CD4-positive, alpha-beta T cell treated with Interleukin-1 beta for 1 hour (primary cell): ENCODE data around the gene CNNM2.
"Not testable (repeated sequence)": the region's sequence is repeated elsewhere in the genome, so short reads cannot be mapped to it uniquely, and the experiment has no call there.

Experiments
- DNase-seq, 2 donors: peaks; one replicate each; pipeline ENCODE4 v3.0.0-alpha.2; 2020 to 2022

CNNM2 gene

DNA sequence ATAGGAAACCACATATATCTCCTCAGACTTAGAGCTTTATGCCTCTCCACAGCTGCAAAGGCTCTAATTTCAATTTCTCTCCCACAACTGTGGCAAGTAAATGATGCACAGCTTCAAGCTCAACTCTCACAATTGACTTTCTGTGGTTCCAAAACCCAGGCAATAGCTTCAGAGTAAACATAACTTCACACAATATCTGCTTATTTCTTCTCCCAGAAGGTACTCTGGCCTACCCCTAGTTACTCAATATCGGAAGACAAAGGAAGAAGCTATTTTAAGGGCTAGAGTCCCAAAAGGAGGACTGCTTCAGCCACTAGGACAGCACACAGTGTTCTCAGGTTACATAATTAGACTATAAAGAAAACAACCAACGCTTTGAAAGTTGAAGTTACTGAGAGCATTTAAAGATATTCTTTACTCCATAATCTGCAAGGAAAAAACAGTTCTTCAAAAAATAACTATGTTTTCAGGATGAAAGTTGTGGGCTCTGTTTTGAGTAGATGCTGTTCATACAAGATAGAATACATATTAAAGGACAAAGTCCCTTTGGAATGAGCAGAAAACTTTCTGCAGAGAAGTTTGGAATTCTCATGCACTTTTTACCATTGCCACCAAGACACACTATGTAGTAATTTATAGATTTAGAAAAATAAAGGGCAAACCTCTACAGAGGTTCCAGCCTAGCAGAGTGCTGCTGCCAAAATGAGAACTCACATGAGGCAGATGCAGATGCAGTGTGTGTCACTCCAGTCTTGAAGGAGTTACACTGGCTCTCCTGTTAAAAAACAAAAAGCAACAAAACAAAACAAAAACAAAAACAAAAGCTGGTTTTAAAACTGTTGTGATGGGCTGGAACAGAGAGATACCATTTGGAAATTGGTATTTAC, 193.2 kb downstream of the CNNM2 start:
- no peak for DNase-seq

DNA sequence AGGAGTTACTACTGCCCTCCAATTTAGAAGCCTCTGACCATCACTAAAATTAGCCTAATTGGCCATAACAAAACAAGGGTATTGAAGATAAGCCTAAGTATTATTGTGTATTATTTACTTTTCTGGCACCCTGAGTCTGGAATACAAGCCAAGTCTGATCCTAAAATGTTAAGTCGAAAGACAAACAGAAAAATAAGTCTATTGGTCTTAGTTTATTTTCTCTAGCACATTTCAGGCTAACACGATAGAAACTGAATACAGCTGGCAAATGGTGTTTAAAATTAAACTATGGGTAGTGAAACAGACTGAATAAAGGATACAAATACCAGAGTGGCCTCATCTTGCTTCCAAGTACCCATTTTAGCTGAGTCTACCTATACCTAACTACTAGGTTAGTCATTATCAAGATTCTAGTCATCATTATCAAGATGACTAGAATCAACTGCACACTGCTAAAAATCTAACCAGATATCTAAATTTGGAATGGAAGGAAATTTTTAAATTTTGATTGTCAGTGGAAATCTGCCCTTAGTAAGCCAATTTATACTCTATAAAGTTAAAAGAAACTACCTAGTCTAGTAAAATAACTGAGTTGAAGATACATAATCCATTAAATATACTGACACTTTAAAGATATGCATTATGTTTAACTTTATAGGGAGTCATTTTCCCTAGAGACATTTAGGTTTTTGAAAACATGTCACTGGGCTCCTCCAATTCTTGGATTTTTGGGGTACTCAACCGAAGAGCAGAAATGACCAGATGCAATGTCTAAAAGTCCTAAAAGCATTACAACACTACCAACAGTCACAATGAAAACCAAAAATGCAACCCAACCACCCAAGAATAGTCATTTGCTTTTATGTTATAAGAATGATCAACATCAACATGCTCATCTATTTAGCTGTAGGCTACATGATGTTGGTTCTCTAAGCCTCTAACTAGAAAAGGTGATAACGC, 194.1 kb downstream of the CNNM2 start:
- DNase-seq = no peak

DNA sequence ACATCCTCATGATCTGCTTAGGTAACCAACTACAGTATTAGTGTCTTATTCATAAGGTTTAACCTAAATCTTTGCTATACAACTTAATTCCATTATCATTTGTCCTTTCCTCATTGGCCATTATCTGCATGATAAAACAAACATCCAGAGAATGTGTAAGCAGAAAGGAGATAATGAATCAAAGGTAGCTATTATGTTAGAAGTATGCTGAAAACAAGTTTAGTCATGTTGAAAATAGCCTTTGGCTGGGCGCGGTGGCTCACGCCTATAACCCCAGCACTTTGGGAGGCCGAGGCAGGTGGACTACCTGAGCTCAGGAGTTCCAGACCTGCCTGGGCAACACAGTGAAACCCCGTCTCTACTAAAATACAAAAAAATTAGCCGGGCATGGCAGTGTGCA, 196.8 kb downstream of the CNNM2 start:
- DNase-seq = no peak

GRCh38 chr10:103117247-103117646, 199.2 kb downstream of the CNNM2 start:
- DNase-seq = no peak

DNA sequence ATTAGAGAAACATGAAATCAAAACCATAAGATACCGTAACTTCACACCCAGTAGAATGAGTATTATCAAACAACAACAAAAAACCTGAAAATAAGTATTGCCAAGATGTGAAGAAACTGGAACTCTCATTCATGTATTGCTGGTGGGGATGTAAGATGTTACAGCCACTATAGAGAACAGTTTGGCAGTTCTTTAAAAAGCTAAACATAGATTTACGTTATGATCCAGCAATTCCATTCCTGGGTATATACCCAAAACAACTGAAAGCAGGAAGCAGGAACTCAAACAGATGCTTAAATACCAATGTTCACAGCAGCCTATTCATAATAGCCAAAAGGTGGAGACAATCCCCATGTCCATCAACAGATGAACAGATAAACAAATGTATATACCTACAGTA, 202.5 kb downstream of the CNNM2 start:
- DNase-seq = no peak

- no peak for DNase-seq
Observed at GRCh38 chr10:103120977-103121735, 203.1 kb downstream of the CNNM2 start.

GRCh38 chr10:103123282-103124024, 205.4 kb downstream of the CNNM2 start:
- DNase-seq = no peak

- DNase-seq = no peak
Observed at GRCh38 chr10:103124420-103125096, 206.5 kb downstream of the CNNM2 start.

DNA sequence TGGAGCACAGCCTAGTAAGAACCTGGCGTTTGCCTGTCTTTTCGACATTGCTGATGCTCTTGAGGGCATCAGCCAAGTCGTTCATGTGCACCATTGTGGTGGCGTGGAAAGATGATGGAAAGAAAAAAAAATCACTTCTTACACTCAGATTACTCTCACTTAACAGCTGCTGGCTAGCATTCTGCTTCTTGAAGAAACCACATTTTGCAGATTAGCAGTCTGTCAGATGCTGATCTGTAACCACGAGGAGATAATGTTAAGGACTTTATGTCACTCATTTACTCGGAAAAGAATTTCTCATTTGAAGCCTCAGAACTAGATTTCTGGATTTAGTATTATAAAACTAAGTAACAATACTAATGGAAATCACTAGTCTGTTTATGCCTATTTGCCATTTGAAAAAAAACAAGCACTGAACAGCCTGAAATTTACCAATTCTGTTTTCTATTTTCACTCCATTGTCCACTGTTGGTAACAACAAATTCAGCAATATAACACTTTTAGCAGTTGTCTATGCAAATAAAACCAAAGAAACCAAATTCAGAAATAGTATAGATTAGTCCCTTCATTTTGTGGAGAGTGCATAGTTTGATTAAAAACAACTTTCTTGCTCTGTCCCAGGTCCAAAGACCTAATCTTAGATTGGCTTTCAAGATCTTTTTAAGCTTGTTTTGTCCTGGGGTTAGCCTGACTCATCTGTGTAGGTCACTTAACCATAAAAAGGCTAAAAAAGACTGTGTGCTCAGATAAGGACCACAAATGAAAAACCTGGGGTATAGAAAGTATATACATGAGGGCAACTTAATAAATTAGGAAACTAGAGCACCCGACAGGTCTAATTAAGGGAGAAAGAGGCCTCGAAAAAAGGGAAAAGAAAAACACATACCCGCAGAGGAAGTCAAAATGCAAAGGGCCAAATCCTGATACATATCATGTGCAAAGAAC, 207.5 kb downstream of the CNNM2 start:
- no peak for DNase-seq

GRCh38 chr10:103127241-103127640, 209.1 kb downstream of the CNNM2 start:
- no peak for DNase-seq

DNA sequence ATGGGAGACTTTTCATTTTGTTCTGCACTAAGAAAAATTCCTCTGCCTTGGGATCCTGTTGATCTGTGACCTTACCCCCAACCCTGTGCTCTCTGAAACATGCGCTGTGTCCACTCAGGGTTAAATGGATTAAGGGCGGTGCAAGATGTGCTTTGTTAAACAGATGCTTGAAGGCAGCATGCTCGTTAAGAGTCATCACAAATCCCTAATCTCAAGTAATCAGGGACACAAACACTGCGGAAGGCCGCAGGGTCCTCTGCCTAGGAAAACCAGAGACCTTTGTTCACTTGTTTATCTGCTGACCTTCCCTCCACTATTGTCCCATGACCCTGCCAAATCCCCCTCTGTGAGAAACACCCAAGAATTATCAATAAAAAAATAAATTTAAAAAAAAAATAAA, 212.1 kb downstream of the CNNM2 start:
- not testable (repeated sequence) for DNase-seq

DNA sequence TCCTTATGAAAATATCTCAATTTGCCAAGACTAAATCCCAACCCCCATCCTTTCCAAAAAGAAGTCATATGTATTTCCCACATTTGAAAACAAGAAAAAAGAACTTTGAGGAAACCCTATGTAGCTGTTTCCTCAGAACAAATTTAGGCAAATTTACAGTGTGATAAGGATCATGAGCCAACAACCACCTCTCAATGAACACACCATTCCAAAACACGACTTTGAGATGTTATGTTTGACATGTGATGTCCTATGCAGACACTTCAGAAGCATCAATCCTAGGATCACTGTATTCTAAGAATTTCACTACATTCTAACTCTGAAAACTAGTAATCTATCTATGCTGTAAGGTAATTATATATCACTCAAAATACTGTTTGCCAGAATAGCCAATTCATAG, 212.8 kb downstream of the CNNM2 start:
- DNase-seq = no peak

GRCh38 chr10:103135168-103135567, 217.1 kb downstream of the CNNM2 start:
- not testable (repeated sequence) for DNase-seq

- no peak for DNase-seq
Observed at GRCh38 chr10:103139803-103140202, 221.7 kb downstream of the CNNM2 start.
